GM19351 (cell line): ENCODE data around the gene CYP21A2.

Source experiments
- ATAC-seq: cut with Tn5 transposase; IDR thresholded peaks from one replicate; pipeline ENCODE4 v1.9.1; 2021; ENCODE audit warnings: mild to moderate bottlenecking, moderate library complexity; ENCODE audit not compliant: unreplicated experiment

CYP21A2 gene

DNA sequence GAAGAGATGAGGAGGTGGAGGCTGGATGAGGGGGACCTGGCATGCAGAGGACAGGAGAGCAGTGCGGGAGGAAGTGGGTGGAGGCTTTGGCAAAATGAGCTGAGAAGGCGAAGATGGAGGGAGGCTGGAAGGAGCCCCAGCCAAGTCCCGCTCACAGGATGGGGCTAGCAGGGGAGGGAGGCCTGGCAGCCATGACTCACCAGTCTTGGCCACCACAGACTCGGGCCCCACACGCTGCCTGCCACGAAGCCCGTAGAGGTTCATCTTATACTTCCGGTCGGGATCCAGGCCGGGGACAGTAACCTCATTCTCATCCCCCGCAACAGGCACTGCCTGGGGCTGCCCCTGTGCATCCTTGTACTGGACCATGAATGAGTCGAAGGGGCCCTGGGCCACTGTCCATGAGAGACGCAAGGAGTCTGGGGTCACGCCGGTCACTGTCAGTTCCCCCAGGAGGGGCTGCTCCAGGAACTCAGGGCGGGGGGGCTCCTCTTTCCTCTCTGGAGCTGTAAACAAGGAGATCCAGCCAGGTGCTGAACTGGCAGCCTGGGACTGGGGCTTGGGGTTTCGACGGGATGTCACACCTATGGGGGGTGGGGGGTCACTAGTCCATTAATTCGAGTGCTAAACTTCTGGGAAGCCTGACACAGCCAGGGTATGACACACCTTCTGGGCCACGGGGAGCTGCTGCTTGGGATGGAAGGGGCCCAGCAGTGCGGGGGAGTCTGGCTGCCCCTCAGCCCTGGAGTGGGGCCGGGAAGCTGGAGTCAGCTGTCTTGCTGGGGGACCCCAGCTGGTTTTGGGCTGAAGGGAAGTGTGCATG is 43.2 kb downstream of the CYP21A2 start:
- ATAC-seq = no peak

DNA sequence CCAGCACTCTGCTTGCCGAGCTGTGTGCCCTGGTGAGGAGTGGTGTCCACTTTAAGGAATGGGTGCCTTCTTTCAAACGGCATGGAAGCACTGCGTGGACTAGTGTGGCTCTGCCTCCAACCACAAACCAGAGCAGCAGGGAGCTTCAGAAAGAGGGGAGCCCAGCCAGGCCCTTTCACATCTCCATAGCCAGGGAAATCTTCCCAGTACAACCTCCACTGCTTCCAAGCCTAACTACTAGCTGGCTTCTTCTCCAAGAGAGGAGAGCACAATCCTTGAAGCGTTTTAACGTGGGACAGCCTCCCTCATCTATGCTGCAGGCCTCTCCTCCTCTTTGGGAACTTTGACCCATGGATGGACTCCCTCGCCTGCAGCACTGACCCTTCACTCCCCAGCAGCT is 44.3 kb downstream of the CYP21A2 start:
- no peak for ATAC-seq

DNA sequence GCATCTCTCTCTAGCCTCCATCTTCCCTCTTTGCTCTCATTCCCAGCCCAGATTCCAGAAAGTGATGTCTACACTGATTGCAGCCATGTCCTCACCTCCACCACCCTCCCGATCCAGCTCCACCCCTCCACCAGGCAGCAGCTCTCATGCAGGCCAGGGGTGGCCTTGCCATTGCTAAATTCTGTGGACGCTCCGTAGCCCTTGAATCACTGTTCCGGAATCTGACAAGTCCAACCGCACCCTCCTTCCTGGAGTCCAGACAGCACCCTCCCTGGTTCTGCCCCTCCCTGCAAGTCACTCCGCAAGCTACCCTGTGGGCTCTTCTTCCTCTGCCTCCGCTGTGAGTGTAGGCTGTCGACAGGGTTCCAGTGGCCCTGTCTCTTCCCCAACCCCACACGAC is 44.7 kb downstream of the CYP21A2 start:
- no peak for ATAC-seq

DNA sequence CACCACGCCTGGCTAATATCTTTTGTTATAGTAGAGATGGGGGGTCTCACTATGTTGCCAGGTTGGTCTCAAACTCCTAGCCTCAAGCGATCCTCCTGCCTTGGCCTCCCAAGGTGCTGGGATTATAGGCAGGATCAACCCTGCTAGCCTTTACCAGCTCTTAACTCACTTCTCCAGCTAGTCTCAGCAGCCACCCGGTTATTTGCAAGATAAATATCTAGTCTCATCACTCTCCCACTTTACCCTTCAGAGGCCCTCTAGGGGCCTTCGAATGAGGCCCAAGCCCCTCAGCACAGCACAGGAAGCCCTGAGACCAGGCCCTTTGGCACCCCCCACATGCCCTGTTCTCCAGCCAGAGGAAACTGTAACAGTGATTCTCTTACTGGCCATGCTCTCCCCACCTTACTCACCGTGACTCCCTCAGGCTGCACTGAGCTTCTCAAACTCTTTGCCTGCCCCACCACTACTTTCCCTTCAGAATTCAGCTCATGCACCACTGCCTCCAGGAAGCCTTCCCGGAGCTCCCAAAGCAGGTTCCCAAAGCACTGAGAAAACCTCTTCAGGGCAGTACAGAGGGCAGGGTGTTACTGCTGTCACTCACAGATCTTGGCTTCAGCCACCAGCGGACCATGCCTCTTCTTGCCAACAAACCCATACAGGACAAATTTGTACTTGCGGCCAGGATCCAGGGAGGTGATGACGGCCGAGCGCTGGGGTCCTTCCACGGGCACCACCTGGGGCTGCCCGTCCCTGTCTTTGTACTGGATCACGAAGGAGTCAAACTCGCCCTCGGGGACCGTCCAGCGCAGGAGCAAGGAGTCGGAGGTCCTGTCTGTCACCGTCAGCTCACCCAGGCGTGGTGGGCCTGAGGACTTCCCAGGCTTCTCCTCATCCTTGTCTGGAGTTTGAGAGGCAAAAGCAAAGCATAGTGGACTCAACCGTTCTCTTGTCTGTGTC is 45.9 kb downstream of the CYP21A2 start:
- ATAC-seq = no peak

DNA sequence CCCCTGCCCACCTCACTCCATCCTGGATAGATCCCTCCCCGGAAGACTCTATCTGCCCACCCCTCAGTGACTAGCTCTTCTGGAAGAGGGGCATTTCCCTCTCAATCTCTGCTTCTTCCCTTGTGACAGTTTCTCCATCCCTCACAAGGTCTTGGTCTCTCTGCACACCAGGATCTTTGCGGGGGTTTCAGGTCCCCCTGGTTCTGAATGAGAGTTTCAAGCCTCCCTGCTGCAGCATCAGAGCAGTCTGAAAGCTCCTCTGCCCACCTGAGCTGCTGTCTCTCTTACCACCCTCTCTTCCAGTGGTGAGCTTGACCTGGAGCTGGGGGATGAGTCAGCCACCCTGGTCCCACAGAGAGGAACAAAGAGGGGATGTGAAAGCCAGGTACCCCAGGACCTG is 46.6 kb downstream of the CYP21A2 start:
- ATAC-seq = no peak

DNA sequence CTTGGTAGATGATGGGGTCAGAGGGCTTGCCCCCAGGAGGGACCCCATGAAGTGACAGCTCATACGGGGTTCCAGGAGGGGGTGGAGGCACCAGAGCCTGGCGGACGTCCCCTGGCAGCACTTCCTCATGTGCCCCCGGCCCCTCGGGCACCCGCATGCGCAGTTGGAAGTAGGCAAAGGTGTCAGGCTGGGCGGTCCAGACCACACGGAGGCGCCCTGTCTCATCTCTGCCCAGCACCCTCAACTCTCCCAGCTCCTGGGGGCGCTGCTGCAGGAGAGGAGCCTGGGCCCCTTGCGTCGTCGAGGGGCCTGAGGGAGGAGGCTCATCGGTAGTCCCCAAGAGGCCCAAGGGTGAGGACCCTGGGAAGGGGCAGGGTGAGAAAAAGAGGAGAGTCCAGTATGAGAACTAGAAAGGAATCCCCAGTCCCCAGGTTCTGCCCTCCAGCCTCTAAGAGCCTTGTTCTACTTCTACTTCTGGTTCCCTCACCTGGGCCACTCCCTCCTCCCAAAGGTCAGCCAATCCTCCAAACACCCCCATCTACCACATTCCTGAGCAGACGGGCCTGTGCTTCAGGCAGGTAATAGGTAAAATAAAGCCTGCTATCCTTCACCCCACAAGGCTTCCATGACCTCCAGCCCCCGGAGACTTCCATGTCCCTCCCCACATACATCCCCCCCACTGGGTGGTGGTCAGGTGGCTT is 47.7 kb downstream of the CYP21A2 start:
- no peak for ATAC-seq

DNA sequence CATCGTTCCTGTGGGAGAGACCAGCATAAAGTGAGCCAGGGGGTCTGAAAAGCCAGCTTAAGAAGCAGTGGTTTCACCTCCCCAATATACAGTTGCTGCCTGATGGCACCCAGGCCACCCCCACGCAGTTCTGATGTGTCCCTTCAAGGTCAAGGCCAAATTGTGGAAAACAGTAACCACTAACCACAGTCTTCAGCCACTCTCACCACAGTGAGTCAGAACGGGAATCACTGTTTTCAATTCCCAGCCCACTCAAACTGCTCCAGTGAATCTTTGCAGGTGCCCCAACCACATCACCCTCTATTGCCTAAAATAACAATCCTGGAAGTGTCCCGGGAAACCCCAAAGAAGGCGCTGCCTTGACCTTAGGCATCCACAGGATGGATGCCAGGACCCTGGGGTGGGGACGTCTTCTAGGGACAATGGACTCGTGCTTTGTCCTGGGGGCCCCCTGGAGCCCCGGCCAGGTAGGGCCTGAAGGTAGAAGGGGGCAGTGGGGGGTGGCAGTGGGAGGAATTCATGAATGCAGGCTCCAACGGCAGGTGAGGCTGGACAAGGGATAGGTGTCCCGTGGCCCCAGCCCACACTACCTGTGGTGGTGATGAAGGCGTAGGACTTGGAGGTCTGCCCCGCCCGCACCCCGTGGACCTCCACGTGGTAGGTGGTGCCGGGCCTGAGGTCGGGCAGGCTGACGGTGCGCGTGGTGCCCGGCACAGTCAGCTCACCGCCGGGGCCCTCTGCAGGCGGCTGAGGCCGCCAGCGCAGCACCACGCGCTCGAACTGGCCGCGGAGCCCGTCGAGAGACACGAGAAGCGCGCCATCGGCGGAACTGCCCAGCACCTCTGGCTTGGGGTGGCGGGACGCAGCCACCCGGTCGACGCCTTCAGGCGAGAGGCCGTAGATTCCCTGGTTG is 48.7 kb downstream of the CYP21A2 start:
- peak; percentile 68 for ATAC-seq

DNA sequence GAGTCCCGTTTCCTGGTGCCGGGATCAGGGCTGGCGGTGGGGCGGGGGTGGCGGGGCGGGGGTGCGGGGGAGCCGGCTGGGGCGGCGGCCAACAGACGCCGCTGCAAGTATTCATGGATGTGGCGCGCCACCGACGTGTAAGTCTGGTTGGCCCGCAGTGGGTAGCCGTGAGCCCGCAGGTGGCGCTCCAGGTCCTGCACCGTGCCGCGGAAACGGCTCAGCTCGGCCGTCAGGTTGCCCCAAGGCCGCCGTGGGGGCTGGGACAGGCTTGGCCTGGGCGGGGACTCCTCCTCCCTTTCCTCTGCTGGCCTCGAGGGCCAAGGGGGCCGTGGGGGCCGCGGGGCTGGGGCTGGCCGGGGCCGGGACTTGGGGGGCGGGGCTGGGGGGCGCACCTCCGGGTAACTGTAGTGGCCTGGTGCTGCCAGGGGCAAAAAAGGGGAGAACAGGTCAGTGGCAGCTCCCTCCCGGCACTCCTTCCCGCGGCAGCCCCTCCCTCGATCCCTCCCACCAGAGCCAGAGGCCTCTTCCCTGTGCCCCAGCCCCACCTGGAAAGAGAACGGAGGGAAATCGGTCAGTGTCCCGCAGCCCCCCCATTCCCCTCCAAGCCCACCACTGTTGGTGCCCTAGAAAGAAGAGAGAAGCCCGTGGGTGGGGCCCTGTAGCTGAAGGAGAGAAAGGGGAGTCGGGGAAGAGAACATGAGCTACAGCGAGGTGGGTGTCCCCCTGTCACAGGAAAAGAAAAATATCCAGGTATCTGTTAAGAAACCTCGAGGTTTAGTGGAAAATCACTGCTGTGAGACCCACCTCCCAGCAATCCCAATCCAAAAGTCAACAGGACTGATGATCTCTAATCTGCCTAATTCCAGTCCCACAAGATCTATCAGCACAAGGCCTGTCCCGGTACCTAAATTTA is 49.6 kb downstream of the CYP21A2 start:
- ATAC-seq = no peak

DNA sequence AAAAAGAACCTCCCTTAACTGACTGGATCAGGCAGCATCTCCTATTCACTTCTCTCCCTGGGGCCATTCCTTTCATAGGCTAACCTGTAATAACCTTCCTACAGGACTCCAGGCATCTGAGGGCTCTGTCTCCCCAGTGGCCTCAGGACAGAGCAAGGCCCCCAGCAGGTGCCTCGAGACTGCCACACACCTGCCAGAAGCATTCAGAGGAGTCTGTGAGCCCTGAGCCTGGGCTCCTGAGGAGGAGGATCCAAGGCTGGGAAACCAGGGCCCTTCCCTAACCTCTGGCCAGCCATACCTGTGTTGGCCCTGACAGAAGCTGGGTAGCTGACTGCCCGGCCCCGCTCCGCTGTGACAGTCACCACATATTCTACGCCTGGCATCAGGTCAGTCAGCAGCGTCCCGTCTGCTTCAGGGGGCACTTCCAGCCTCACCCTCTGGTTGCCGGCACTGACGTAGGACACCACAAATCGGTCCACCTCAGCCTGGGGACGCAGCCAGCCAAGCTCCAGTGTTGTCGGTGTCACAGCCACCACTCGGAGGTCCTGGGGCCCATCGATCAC is 50.4 kb downstream of the CYP21A2 start:
- no peak for ATAC-seq

DNA sequence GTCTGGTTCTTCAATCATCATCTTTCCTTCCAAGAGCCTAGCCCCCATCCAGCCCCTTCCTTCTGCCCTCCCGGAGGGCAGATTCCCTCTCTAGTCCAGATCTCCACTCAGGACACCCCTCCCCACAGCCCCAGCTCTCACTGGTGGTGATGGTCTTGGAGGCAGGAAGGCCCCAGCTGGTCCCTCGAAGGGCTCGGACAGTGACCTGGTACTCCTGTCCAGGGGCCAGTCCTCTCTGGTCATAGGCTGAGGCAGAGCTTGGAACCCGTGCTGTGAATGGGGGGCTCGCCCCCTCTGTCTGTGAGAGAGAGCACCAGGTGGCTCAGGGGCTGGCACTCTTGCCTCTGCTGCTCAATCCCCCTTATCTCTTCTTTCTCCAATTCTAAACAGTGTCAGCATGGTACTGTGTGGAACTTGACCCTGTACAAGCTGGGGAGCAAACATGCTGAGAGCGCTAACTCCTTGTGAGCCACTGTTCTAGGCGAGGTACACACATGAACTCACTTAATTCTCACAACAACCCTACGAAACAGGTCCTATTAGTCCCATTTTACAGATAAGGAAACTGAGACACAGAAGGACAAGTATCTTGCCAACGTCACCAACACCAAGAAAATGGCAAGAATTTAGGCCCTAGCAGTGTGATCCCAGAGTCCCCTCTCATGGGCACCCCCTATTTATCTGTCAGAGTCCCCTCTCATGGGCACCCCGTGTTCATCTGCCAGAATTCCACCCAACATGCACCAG is 51.0 kb downstream of the CYP21A2 start:
- no peak for ATAC-seq
